GM19438 (cell line): ENCODE measurements around the gene PTPRN2.
"Not testable (repeated sequence)": the region's sequence is repeated elsewhere in the genome, so short reads cannot be mapped to it uniquely, and the experiment has no call there.

Source experiments
- ATAC-seq: cut with Tn5 transposase; IDR thresholded peaks from one replicate; pipeline ENCODE4 v1.9.1; 2021; ENCODE audit warnings: low read depth; ENCODE audit not compliant: unreplicated experiment

PTPRN2 gene

GRCh38 chr7:158587162-158588084 is at the start of gene PTPRN2:
PTPRN2 (minus strand) TSS chr7:158587823.
- ATAC-seq: peak; percentile 59

GRCh38 chr7:158633055-158633956 is 45.7 kb upstream of the PTPRN2 start:
- ATAC-seq: no peak

GRCh38 chr7:158631574-158632195 is 44.1 kb upstream of the PTPRN2 start:
- no peak for ATAC-seq

- not testable (repeated sequence) for ATAC-seq
Observed at GRCh38 chr7:158626289-158626688, 38.7 kb upstream of the PTPRN2 start.

GRCh38 chr7:158623241-158623640 is 35.6 kb upstream of the PTPRN2 start:
- ATAC-seq: no peak

- ATAC-seq: no peak
Observed at GRCh38 chr7:158620839-158621441, 33.3 kb upstream of the PTPRN2 start.

GRCh38 chr7:158620418-158620817 is 32.8 kb upstream of the PTPRN2 start:
- ATAC-seq: no peak

GRCh38 chr7:158618745-158619140 is 31.1 kb upstream of the PTPRN2 start:
- no peak for ATAC-seq

GRCh38 chr7:158617737-158618128 is 30.1 kb upstream of the PTPRN2 start:
- no peak for ATAC-seq

- no peak for ATAC-seq
Observed at GRCh38 chr7:158616050-158616449, 28.4 kb upstream of the PTPRN2 start.

GRCh38 chr7:158614700-158615099 is 27.1 kb upstream of the PTPRN2 start:
- no peak for ATAC-seq

- peak; percentile 89 for ATAC-seq
Observed at GRCh38 chr7:158613481-158613880, 25.9 kb upstream of the PTPRN2 start.

- no peak for ATAC-seq
Observed at GRCh38 chr7:158612546-158612945, 24.9 kb upstream of the PTPRN2 start.

GRCh38 chr7:158611541-158611940 is 23.9 kb upstream of the PTPRN2 start:
- ATAC-seq: no peak

- no peak for ATAC-seq
Observed at GRCh38 chr7:158609313-158609974, 21.8 kb upstream of the PTPRN2 start.

GRCh38 chr7:158607563-158607962 is 19.9 kb upstream of the PTPRN2 start:
- no peak for ATAC-seq

GRCh38 chr7:158606671-158607424 is 19.2 kb upstream of the PTPRN2 start:
- ATAC-seq: no peak

- ATAC-seq: no peak
Observed at GRCh38 chr7:158606129-158606528, 18.5 kb upstream of the PTPRN2 start.
